Neutrophil (primary cell): Measurements from ENCODE around the gene PGLYRP4.

Experiments
- H3K27ac ChIP-seq: fragments of 200-600 bp; sonication (generic); 2 replicates; pipeline ENCODE4 v1.5.1; 2016; ENCODE audit warnings: mild to moderate bottlenecking, moderate library complexity
- H3K27me3 ChIP-seq: fragments of 200-600 bp; sonication (generic); 2 replicates; pipeline ENCODE4 v1.6.0; 2016; ENCODE audit warnings: mild to moderate bottlenecking
- H3K36me3 ChIP-seq: fragments of 200-600 bp; sonication (generic); 2 replicates; pipeline ENCODE4 v1.5.1; 2017
- H3K4me1 ChIP-seq, 2 experiments: fragments of 200-600 bp in 1 of 2; sonication (generic) in 1 of 2; 1 replicate in 1 of 2; 2 replicates in 1 of 2; pipeline versions ENCODE4 v1.5.1 to v1.6.1; 2013 to 2016; ENCODE audit warnings: low read depth in 1 of 2, low read length in 1 of 2, mild to moderate bottlenecking in 1 of 2, moderate library complexity in 1 of 2; ENCODE audit not compliant: control insufficient read depth in 1 of 2, insufficient read depth in 1 of 2
- H3K4me3 ChIP-seq, 2 experiments: fragments of 200-600 bp in 1 of 2; sonication (generic) in 1 of 2; 1 replicate in 1 of 2; 2 replicates in 1 of 2; pipeline ENCODE4 v1.5.1; 2013 to 2016; ENCODE audit warnings: low read depth in 1 of 2, low read length in 1 of 2, mild to moderate bottlenecking in 1 of 2, moderate library complexity in 1 of 2
- H3K9me3 ChIP-seq: fragments of 200-600 bp; sonication (generic); 2 replicates; pipeline ENCODE4 v1.5.1; 2016
- CTCF ChIP-seq: fragments of 200-600 bp; sonication (generic); IDR thresholded peaks from 2 replicates; pipeline ENCODE4 v1.5.1; 2016; ENCODE audit warnings: antibody characterized with exemption

Gene PGLYRP4

DNA sequence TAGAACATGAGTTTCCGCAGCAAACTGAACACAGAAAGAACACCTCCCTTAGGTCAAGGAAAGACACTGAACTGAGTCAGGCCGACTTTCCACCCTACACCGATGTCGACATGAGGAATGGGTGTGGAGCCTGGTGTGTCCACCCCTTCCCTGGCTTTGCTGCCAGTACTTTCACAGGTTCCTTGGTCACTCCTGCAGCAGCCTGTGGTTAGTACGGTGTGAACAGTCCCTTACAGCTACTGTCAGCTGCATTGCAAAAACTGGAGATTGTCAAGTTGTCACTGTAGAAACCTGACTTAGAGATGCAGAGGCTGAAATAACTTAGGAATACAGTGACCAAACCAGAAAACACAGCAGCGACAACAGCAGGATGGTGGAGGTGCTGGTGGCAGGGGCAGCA lies 43.0 kb downstream of the PGLYRP4 start:
- Histone ChIP-seq H3K27me3 (peaks cover 18% of the 10 kb centered on the region), H3K4me1 (no peaks in the 10 kb centered on the region), H3K4me3 (no peak overlapping the region), H3K36me3 (no peaks in the 10 kb centered on the region), H3K27ac (no peak overlapping the region), H3K9me3 (no peaks in the 10 kb centered on the region)
- TF ChIP-seq CTCF, result no peak

GRCh38 chr1:153302308-153302707 lies 46.3 kb downstream of the PGLYRP4 start:
- H3K36me3 ChIP-seq, result no peaks in the 10 kb centered on the region
- peaks cover 18% of the 10 kb centered on the region for H3K27me3 ChIP-seq
- H3K4me1 ChIP-seq, result no peaks in the 10 kb centered on the region
- no peaks in the 10 kb centered on the region for H3K9me3 ChIP-seq
- no peak for TF ChIP-seq CTCF
- no peak overlapping the region for H3K4me3 ChIP-seq
- H3K27ac ChIP-seq, result no peak overlapping the region

DNA sequence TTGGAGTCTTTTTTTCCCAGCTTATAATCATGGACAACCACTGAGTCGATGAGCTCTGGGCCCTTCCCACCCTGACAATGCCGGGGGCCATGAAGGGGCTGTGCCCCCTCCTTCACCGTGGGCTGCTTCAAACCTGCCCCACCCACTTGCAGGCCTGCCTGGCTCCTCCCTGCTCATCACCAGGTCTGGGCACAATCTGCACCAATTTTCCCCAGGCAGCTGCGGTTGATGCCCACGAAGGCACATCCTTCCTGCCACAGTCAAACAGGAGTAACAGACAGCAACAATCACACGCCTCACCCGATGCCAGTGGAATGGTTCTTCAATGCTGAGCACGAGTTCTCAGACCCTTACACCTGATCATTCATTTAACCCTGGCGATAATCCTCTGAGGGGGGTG lies 54.8 kb downstream of the PGLYRP4 start:
- no peak for TF ChIP-seq CTCF
- no peaks in the 10 kb centered on the region for H3K36me3 ChIP-seq
- H3K9me3 ChIP-seq, result no peaks in the 10 kb centered on the region
- no peak overlapping the region for H3K27ac ChIP-seq
- no peak overlapping the region for H3K4me3 ChIP-seq
- peaks cover 34% of the 10 kb centered on the region for H3K27me3 ChIP-seq
- peaks cover 9 to 30% of the 10 kb centered on the region in 2 experiments for H3K4me1 ChIP-seq

DNA sequence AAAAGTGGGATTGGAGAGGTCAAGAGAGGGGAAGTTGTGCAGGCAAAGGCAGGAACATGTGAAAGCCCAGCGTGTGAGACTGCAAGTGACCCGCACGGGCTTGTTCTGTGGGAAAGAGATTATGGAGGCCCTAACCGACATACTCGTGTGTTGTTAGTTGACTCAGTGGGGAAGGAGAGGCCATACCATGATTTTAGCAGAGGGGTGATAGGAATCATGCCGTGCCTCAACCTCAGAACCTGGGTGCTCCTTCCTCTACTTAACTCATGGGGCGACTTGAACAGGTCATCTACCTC lies 55.2 kb downstream of the PGLYRP4 start:
- Histone ChIP-seq H3K36me3 (no peaks in the 10 kb centered on the region), H3K27me3 (peaks cover 34% of the 10 kb centered on the region), H3K27ac (no peak overlapping the region), H3K4me1 (peaks cover 9 to 30% of the 10 kb centered on the region in 2 experiments), H3K9me3 (no peaks in the 10 kb centered on the region), H3K4me3 (no peak overlapping the region)
- no peak for TF ChIP-seq CTCF

DNA sequence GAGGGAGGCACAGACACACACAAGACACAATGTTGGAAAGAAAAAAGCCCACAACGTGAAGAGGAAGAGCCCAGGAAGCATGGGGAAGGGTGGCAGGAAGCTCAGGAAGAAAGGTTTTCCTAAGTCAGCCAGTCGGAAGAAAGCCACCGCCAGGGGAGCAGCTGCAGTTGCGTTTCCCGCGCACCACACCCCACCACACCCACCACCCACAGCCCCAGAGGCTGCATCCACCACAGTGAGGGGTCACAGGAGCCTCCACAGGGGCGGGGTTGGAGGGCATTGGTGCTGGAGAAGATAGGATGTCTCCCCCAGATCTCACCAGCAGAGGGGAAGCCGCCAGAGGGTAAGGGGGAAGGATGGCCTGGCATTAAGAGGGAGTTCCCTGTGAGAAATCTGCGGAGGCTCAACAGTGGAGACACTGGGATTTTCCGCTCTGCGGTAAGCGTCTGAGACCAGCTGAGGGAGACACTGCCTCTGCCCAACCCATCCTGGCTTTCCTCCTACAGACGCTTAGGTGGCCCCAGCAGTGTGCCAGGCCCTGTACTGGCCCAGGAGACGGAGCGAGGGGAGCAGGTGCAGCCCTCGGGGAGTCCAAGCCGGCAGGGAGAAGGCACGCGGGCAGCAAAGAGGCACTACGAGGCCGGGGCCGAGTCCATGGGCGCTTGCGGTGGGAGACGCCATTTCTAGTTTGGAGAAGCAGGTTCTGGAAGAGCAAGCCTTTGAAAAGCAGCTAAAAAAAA lies 55.7 kb downstream of the PGLYRP4 start:
- Histone ChIP-seq H3K27ac (no peak overlapping the region), H3K4me1 (peaks cover 9 to 30% of the 10 kb centered on the region in 2 experiments), H3K36me3 (no peaks in the 10 kb centered on the region), H3K27me3 (peaks cover 34% of the 10 kb centered on the region), H3K9me3 (no peaks in the 10 kb centered on the region), H3K4me3 (no peak overlapping the region)
- TF ChIP-seq CTCF, result no peak

DNA sequence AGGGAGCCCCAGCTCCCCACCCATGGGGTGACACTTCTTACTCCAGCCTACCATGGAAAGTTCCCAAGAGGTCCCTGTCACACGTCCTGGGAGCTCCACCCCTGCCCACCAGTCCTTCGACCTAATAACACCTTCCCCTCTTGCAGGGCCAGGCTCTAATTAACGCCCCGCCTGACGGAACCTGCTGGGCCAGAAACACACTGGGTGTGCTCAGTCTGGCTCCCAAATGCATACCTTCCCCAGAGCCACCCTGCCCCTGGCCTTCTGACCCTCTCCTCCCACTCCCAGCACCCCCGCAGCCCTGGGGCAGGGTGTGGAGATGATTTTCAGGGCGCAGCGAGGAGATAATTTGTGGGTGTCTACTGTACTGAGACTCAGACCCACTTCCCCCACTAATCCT lies 56.5 kb downstream of the PGLYRP4 start:
- Histone ChIP-seq H3K27ac (no peak overlapping the region), H3K4me1 (peaks cover 13 to 33% of the 10 kb centered on the region in 2 experiments)

More for the DNA sequence above, 56.5 kb downstream of the PGLYRP4 start:
- Histone ChIP-seq H3K27me3 (peaks cover 33% of the 10 kb centered on the region), H3K36me3 (no peaks in the 10 kb centered on the region), H3K4me3 (no peak overlapping the region), H3K9me3 (no peaks in the 10 kb centered on the region)
- TF ChIP-seq CTCF, result no peak
